Astrocyte (in vitro differentiated cells and primary cell): ENCODE data around the gene CPZ.

Experiments used
- CTCF ChIP-seq: IDR thresholded peaks from 2 replicates; pipeline ENCODE4 v1.5.1; 2011; ENCODE audit warnings: low read depth, mild to moderate bottlenecking, inconsistent platforms, low read length, moderate library complexity; ENCODE audit not compliant: insufficient read depth
- EZH2 ChIP-seq: IDR thresholded peaks from 2 replicates; pipeline ENCODE4 v1.6.1; 2012; ENCODE audit warnings: mild to moderate bottlenecking, low read length, inconsistent platforms; ENCODE audit not compliant: insufficient read depth

GRCh38 chr4:8646296-8647093 lies 53.9 kb downstream of the CPZ start:
- TF ChIP-seq CTCF (no peak), EZH2 (no peak)
